GM12891 (cell line): ENCODE results near the gene PIM3.
A peak's percentile ranks its signal among the peaks of the same experiment; 100 is the strongest.

Experiments
- POLR2A ChIP-seq: IDR thresholded peaks from 2 replicates; pipeline ENCODE4 v1.6.1; 2011; ENCODE audit warnings: low read depth, low read length, control low read depth
- POLR2AphosphoS5 ChIP-seq: IDR thresholded peaks from 2 replicates; pipeline ENCODE4 v1.6.1; 2011; ENCODE audit warnings: low read depth, low read length, control low read depth
- SPI1 ChIP-seq: IDR thresholded peaks from 2 replicates; pipeline ENCODE4 v1.6.1; 2011; ENCODE audit warnings: low read depth, low read length, control low read depth
- TAF1 ChIP-seq: IDR thresholded peaks from 2 replicates; pipeline ENCODE4 v1.6.1; 2011; ENCODE audit warnings: low read depth, low read length, control low read depth

DNA sequence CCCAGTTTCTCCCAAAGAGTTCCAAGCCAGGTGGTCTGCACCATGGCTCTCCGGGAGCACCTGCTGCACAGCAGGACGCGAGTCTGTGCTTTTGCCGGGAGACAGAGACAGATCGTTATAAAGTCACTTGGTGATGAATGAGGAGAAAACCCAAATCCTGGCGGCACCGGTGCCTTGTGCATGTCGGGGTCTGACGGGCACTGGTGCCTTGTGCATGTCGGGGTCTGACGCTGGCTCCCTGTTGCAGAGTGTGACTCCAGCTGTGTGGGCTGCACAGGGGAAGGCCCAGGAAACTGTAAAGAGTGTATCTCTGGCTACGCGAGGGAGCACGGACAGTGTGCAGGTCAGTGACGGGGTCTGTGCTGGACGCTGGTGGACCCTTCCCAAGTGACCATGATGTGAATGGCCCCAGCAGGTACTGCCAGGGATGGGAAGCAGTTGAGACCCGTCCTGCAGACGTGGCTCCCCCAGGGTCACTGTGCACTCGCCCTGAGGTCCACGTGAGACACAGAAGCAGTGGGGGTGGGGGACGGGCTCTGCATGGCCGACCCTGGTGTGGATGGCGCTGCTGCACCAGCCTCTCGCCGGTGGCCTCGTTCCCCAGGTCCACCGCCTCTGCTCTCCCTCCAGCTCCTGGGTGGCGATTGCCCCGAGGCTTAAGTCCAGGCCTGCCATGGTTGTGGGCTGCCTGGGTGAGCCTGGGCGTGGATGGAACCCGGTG lies 36.3 kb upstream of the PIM3 start:
- TF ChIP-seq POLR2AphosphoS5 (0 out of 2 replicates have a peak, but pooled peaks have one; percentile 8), POLR2A (no peak), TAF1 (no peak), SPI1 (no peak)
